ENCODE data around the gene TMEM167B. TPM values are rescaled to one million over a fixed set of nuclear protein-coding genes. Genes with fewer than 3 reads are reported as not detected.

Gene TMEM167B
- 34.1 and 37.5 TPM in 2 replicates for total RNA-seq

GRCh38 chr1:109090196-109091077 lies at the start of gene TMEM167B:
Gene TMEM167B, plus strand, starts transcription at chr1:109090764. Its CDS starts 109 bp downstream, at chr1:109090873.

DNA sequence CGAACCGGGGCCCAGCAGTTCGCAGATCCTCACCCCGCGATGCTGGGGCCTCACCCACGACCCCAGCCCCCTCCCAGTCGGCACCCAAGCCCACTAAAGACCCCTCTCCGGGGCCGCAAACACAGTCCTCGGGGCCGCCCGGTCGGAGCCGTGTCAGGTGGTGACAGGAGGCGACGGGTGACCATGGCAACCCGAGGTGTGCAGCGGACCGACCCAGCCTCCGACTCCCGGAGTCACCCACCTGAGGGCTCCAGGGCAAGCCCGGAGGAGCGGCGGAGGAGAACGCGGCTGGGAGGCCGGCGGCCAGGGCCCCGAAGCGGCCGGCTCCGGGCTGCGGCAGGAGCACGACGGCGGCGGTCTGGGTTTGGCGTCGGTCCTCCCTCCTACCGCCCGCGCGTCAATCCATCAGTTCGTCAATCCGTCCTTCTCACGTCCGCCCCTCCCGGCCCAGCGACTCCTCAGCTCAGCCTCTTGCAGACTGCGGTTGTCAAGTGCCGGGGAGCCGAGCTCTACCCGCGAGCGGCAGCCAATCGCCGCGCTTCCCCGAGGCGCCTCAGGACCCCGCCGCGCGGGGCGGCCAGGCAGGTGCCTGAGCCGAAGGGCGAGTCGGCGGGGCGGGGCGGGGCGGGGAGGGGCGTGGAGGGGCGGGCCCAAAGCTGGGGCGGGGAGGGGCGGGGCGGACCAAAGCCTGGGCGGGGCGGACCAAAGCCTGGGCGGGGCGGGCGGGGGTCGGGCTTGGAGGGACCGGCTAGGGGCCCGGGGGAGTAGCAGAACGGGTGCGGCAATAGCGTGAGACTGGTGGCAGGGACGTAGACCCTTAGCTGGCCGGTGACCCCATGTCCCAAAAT lies 48.7 kb upstream of the TMEM167B start, which contains the start of gene WDR47:
Gene WDR47, minus strand, starts transcription at position 482 of the 848 bp plus-strand sequence. CDS start 18,590 bp downstream, outside the sequence.

GRCh38 chr1:109075531-109076490 lies 14.8 kb upstream of the TMEM167B start, which contains the start of gene TAF13:
Gene TAF13, minus strand, starts transcription at chr1:109076003. Its CDS starts 56 bp downstream, at chr1:109075947.

GRCh38 chr1:109113590-109114341 lies 23.2 kb downstream of the TMEM167B start, which contains the start of gene ELAPOR1:
Gene ELAPOR1, plus strand, starts transcription at chr1:109114115. Its CDS starts 69 bp downstream, at chr1:109114184.

Small RNAs within 50 kb of the gene (small RNA-seq; reads per million reads assigned to genes)
- gene AL356488.2, result not detected

Other genes starting within 250 kb of the TMEM167B start
- gene AKNAD1, start 233.7 kb upstream of the TMEM167B start, total RNA-seq, result 0.39 and 0.65 TPM in 2 replicates
- gene GPSM2, start 213.8 kb upstream of the TMEM167B start, total RNA-seq, result 41.8 and 43.5 TPM in 2 replicates
- 38.8 and 53.3 TPM in 2 replicates for gene CLCC1, start 127.3 kb upstream of the TMEM167B start, total RNA-seq
- gene WDR47, start 48.7 kb upstream of the TMEM167B start, total RNA-seq, result 17.0 and 25.1 TPM in 2 replicates
- gene TAF13, start 14.8 kb upstream of the TMEM167B start, total RNA-seq, result 95.5 and 127 TPM in 2 replicates
- 0.39 and 0.54 TPM in 2 replicates for gene ELAPOR1, start 23.4 kb downstream of the TMEM167B start, total RNA-seq
- gene SARS1, start 123.2 kb downstream of the TMEM167B start, total RNA-seq, result 271 and 292 TPM in 2 replicates
- 0.32 and 0.52 TPM in 2 replicates for gene CELSR2, start 158.8 kb downstream of the TMEM167B start, total RNA-seq
- gene PSRC1, start 192.4 kb downstream of the TMEM167B start, total RNA-seq, result 11.5 and 18.4 TPM in 2 replicates
- gene MYBPHL, start 216.2 kb downstream of the TMEM167B start, total RNA-seq, result not detected in 2 replicates

Measured in articular chondrocyte of knee joint (primary cell).